Transverse colon (tissue), 4 donors: ENCODE measurements around the gene GAMT. TPM values are rescaled to one million over a fixed set of nuclear protein-coding genes. Genes with fewer than 3 reads are reported as not detected.
A peak's percentile ranks its signal among the peaks of the same experiment; 100 is the strongest.

Experiments
- DNase-seq: peaks from one replicate; pipeline ENCODE4 v3.0.0-alpha.2; 2019
- H3K27ac ChIP-seq, 4 donors: fragments of 200-600 bp; sonication (generic); 2 replicates each; pipeline ENCODE4 v1.5.1; 2016 to 2018; ENCODE audit warnings: inconsistent platforms in 4 of 4
- H3K27me3 ChIP-seq: fragments of 200-600 bp; sonication (generic); 2 replicates; pipeline ENCODE4 v1.5.1; 2017; ENCODE audit warnings: inconsistent platforms
- H3K36me3 ChIP-seq, 4 donors: fragments of 200-600 bp; sonication (generic); 2 replicates each; pipeline ENCODE4 v1.5.1; 2017 to 2019; ENCODE audit warnings: inconsistent platforms in 4 of 4
- H3K4me1 ChIP-seq, 4 donors: fragments of 200-600 bp; sonication (generic); 2 replicates each; pipeline ENCODE4 v1.5.1; 2017 to 2020; ENCODE audit warnings: inconsistent platforms in 4 of 4
- H3K4me3 ChIP-seq, 4 donors: fragments of 200-600 bp; sonication (generic); 1 replicate in 1 of 4; 2 replicates in 3 of 4; pipeline versions ENCODE4 v1.5.1 to v1.6.1; 2017 to 2019; ENCODE audit warnings: inconsistent platforms in 4 of 4
- H3K9me3 ChIP-seq, 2 donors: fragments of 200-600 bp; sonication (generic); 2 replicates each; pipeline ENCODE4 v1.5.1; 2017 to 2019; ENCODE audit warnings: inconsistent platforms in 2 of 2
- CTCF ChIP-seq, 5 experiments: fragments of 200-600 bp in 3 of 5; fragments of 450-650 bp in 2 of 5; sonication (generic) in 3 of 5; IDR thresholded peaks; 1 replicate in 2 of 5; 2 replicates in 3 of 5; pipeline ENCODE4 v1.5.1; 2016 to 2017; ENCODE audit warnings: antibody characterized with exemption in 5 of 5, inconsistent platforms in 3 of 5, mild to moderate bottlenecking in 2 of 5, moderate library complexity in 1 of 5
- EP300 ChIP-seq: sonication (generic); formaldehyde crosslinking; IDR thresholded peaks from one replicate; pipeline ENCODE4 v1.6.1; 2017; ENCODE audit warnings: antibody characterized with exemption, low read depth
- POLR2A ChIP-seq: fragments of 450-650 bp; IDR thresholded peaks from one replicate; pipeline ENCODE4 v1.6.1; 2016; ENCODE audit warnings: antibody characterized with exemption, mild to moderate bottlenecking, moderate library complexity
- POLR2AphosphoS5 ChIP-seq, 3 donors: sonication (generic); formaldehyde crosslinking; IDR thresholded peaks; one replicate each; pipeline ENCODE4 v1.6.1; 2016; ENCODE audit warnings: antibody characterized with exemption in 3 of 3
- WGBS, 2 donors: methylation state at CpG; one replicate each; pipeline ENCODE4 v1.1.5; 2018; ENCODE audit warnings: low coverage in 1 of 2; 5-methylcytosine and 5-hydroxymethylcytosine counted together
- in situ Hi-C, 4 donors: fragments of 200-750 bp; cut with MboI; loops; one replicate each; pipeline versions ENCODE4 v1.15.0 to v1.15.1; 2017; ENCODE audit warnings: low sequenced_read_pairs in 3 of 4, low pct_ligation_motif_present in 1 of 4, low pct_unique_long_range_greater_than_20kb in 1 of 4
- intact Hi-C: fragments of 100-400 bp; cut with DNase I; formaldehyde crosslinking; loops from one replicate; pipeline ENCODE4 v1.15.1; 2023; ENCODE audit warnings: low total_unique reads
- total RNA-seq, 4 donors: library from RNA; depleted of rRNA; stranded (reverse); fragments of >200 nt; gene quantifications; one replicate each; pipeline ENCODE4 v1.1.0, GENCODE V29; 2016

GAMT gene
- 1 to 10 TPM; 1.4 to 4.4 (median 2.9) TPM for total RNA-seq

DNA sequence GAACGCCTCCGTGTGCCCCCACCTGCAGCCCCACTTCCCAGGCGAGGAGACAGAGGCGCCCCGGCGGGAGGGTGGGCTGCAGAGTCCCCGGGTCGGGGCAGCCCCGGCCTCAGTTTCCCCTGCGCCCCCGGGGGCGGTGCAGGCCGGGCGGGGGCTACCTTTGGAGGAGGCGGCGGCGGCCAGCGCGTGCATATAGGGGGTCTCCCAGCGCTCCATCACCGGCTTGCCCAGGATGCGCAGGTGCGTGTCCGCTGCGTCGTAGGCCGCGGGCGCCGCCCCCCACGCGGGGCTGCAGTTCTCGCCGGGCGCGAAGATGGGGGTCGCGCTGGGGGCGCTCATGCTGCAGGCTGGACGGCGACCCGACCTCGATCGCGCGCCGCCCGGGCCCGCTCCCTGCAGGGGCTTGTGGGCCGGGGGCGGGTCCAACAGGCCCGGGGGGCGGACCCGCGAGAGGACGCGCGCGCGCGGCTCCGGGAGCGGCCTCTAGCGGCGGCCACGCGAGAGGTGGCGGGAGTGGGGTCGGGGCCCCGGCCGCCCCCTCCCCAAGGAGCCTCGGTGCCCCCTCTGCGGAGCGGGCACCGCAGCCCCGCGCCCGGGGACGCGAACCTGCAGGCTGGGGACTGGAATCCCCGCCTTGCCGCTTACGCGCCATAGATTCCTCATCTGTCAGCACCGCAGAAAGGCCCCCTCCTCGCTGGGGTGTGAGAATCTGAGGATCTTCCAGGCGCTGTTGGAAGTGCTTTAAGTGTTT is at the start of gene GAMT:
GAMT (minus strand) TSS at position 405 of the 751 bp plus-strand sequence; CDS start at position 339, 66 bp downstream.
- no peaks in the 10 kb centered on the region for H3K9me3 ChIP-seq
- 0% methylated on average over 40 of the region's 87 CpGs; no CpG with 5 or more reads in 1 of the 2 donors for WGBS, 2 donors
- peak; percentile 52 for DNase-seq
- in situ Hi-C loops (no loop called here), intact Hi-C loops (loop anchor here (10.0 kb wide), 1 partner anchor 117 kb away; the partner anchor contains the start of gene EFNA2)
- H3K4me3 ChIP-seq, result peak within 1 kb of the TSS; percentile 30 to 59 (median 44)
- H3K4me1 ChIP-seq, result peaks cover 14 to 32% (median 23%) of the 10 kb centered on the region in 4 donors
- no peaks in the 10 kb centered on the region for H3K36me3 ChIP-seq
- peak within 1 kb of the TSS in 1 of 4 donors; percentile 25 for H3K27ac ChIP-seq
- H3K27me3 ChIP-seq, result peaks cover 49% of the 10 kb centered on the region
- no peak for TF ChIP-seq POLR2AphosphoS5 (IDR thresholded peaks at IDR 0.05)
- TF ChIP-seq CTCF (IDR thresholded peaks at IDR 0.05), result peak in 4 of 5 experiments; percentile 12 to 46 (median 30)

- WGBS, 2 donors, result 5% methylated on average over 46 of the region's 74 CpGs; no CpG with 5 or more reads in 1 of the 2 donors
- Histone ChIP-seq H3K27me3 (peaks cover 96% of the 10 kb centered on the region), H3K4me3 (no peak within 1 kb of the TSS), H3K9me3 (no peaks in the 10 kb centered on the region), H3K4me1 (peaks cover 9 to 34% (median 20%) of the 10 kb centered on the region in 4 donors), H3K27ac (no peak within 1 kb of the TSS), H3K36me3 (no peaks in the 10 kb centered on the region)
- intact Hi-C loops, result loop anchor here (10.0 kb wide), 1 partner anchor 155 kb away; no protein-coding TSS in a partner anchor
- no peak for TF ChIP-seq POLR2A
- TF ChIP-seq POLR2AphosphoS5 (IDR thresholded peaks at IDR 0.05), result no peak
- TF ChIP-seq CTCF (IDR thresholded peaks at IDR 0.05), result no peak
- no peak for TF ChIP-seq EP300
- DNase-seq, result no peak
- in situ Hi-C loops, result no loop called here
These were observed 48.4 kb upstream of the GAMT start, which contains the start of gene APC2 for GRCh38 chr19:1449467-1450442. TSS of gene APC2 (plus strand) at chr19:1450121. CDS start at chr19:1453002, 2,881 bp downstream.

GRCh38 chr19:1447944-1448343 is 46.6 kb upstream of the GAMT start:
- DNase-seq, result no peak
- Histone ChIP-seq H3K4me1 (peaks cover 9 to 25% (median 22%) of the 10 kb centered on the region in 4 donors), H3K9me3 (no peaks in the 10 kb centered on the region), H3K36me3 (no peaks in the 10 kb centered on the region), H3K4me3 (no peak overlapping the region), H3K27me3 (peaks cover 78% of the 10 kb centered on the region), H3K27ac (no peak overlapping the region)
- TF ChIP-seq POLR2AphosphoS5 (IDR thresholded peaks at IDR 0.05) (no peak), POLR2A (no peak), CTCF (IDR thresholded peaks at IDR 0.05) (no peak), EP300 (no peak)
- WGBS, 2 donors, result 77% methylated on average over 9 of the region's 9 CpGs; no CpG with 5 or more reads in 1 of the 2 donors
- in situ Hi-C loops (no loop called here), intact Hi-C loops (loop anchor here (10.0 kb wide), 1 partner anchor 153 kb away; no protein-coding TSS in a partner anchor)
